ENCODE results near the gene CYP1B1. TPM values are rescaled to one million over a fixed set of nuclear protein-coding genes. Genes with fewer than 3 reads are reported as not detected.

CYP1B1 gene
- total and polyA plus RNA-seq, 2 of the 13 experiments (the other 11 are each of a cell fraction or from before 2014, with no cell fraction given), result not detected

- intact Hi-C loops (cut with micrococcal nuclease; ENCODE audit: unreplicated experiment) (no loop called here), in situ Hi-C loops (cut with HindIII; ENCODE audit: extremely low pct_ligation_motif_present, low pct_unique_long_range_greater_than_20kb) (no loop called here)
- H2AFZ ChIP-seq (ENCODE audit: low read length), result no peak overlapping the region
- no peak overlapping the region for H3K4me2 ChIP-seq (ENCODE audit: low read depth, low read length)
- H3K79me2 ChIP-seq (ENCODE audit: insufficient read depth, low read length), result no peaks in the 10 kb centered on the region
- 49% methylated on average over 4 of the region's 4 CpGs for WGBS (ENCODE audit: low lambda C conversion rate)
- no peaks in the 10 kb centered on the region for H3K36me3 ChIP-seq (replicated peaks in 1 of 2; ENCODE audit: control insufficient read depth in 1 of 2, insufficient read depth in 2 of 2, low read length in 2 of 2)
- H3K27ac ChIP-seq (ENCODE audit: extremely low read length, insufficient read depth, low read length), result no peak overlapping the region
- H4K20me1 ChIP-seq (ENCODE audit: insufficient read depth, low read length), result no peaks in the 10 kb centered on the region
- TF ChIP-seq ZNF121 (CRISPR knock-in tag; IDR thresholded peaks at IDR 0.05) (no peak), CREM (IDR thresholded peaks at IDR 0.05) (no peak), CREM (CRISPR knock-in tag; IDR thresholded peaks at IDR 0.05) (no peak), SRSF4 (IDR thresholded peaks at IDR 0.05; ENCODE audit: low read depth, low read length, poor library complexity, severe bottlenecking) (no peak), HNRNPH1 (optimal IDR thresholded peaks at IDR 0.05; ENCODE audit: low read depth, low read length) (no peak), NFIB (CRISPR knock-in tag; IDR thresholded peaks at IDR 0.05; ENCODE audit: borderline replicate concordance) (no peak), FOXK1 (CRISPR knock-in tag; IDR thresholded peaks at IDR 0.05; ENCODE audit: borderline replicate concordance, low read depth) (no peak), ZNF230 (CRISPR knock-in tag; IDR thresholded peaks at IDR 0.05) (no peak), ZKSCAN1 (IDR thresholded peaks at IDR 0.05; ENCODE audit: low read length) (no peak), PAX8 (CRISPR knock-in tag; IDR thresholded peaks at IDR 0.05; ENCODE audit: borderline replicate concordance) (no peak), GMEB1 (CRISPR knock-in tag; IDR thresholded peaks at IDR 0.05; ENCODE audit: borderline replicate concordance) (no peak)
- TF ChIP-seq, protein P1, sequence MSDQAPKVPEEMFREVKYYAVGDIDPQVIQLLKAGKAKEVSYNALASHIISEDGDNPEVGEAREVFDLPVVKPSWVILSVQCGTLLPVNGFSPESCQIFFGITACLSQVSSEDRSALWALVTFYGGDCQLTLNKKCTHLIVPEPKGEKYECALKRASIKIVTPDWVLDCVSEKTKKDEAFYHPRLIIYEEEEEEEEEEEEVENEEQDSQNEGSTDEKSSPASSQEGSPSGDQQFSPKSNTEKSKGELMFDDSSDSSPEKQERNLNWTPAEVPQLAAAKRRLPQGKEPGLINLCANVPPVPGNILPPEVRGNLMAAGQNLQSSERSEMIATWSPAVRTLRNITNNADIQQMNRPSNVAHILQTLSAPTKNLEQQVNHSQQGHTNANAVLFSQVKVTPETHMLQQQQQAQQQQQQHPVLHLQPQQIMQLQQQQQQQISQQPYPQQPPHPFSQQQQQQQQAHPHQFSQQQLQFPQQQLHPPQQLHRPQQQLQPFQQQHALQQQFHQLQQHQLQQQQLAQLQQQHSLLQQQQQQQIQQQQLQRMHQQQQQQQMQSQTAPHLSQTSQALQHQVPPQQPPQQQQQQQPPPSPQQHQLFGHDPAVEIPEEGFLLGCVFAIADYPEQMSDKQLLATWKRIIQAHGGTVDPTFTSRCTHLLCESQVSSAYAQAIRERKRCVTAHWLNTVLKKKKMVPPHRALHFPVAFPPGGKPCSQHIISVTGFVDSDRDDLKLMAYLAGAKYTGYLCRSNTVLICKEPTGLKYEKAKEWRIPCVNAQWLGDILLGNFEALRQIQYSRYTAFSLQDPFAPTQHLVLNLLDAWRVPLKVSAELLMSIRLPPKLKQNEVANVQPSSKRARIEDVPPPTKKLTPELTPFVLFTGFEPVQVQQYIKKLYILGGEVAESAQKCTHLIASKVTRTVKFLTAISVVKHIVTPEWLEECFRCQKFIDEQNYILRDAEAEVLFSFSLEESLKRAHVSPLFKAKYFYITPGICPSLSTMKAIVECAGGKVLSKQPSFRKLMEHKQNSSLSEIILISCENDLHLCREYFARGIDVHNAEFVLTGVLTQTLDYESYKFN (CRISPR knock-in tag; conservative IDR thresholded peaks at IDR 0.05), result no peak
- TF ChIP-seq, protein P2, sequence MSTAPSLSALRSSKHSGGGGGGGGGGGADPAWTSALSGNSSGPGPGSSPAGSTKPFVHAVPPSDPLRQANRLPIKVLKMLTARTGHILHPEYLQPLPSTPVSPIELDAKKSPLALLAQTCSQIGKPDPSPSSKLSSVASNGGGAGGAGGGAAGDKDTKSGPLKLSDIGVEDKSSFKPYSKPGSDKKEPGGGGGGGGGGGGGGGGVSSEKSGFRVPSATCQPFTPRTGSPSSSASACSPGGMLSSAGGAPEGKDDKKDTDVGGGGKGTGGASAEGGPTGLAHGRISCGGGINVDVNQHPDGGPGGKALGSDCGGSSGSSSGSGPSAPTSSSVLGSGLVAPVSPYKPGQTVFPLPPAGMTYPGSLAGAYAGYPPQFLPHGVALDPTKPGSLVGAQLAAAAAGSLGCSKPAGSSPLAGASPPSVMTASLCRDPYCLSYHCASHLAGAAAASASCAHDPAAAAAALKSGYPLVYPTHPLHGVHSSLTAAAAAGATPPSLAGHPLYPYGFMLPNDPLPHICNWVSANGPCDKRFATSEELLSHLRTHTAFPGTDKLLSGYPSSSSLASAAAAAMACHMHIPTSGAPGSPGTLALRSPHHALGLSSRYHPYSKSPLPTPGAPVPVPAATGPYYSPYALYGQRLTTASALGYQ (CRISPR knock-in tag; IDR thresholded peaks at IDR 0.05), result no peak
- ChIA-PET CTCF (ENCODE audit: low intra/inter-chr PET ratio, low total read pairs) (no interaction called here), POLR2A (no interaction called here)
- H3K4me1 ChIP-seq (ENCODE audit: insufficient read depth, low read length), result peaks cover 13% of the 10 kb centered on the region; the same call in 1 of the 2 replicates
- no TSS peak for BruUV-seq (replicated peaks)
- ATAC-seq (no peak), DNase-seq (ENCODE audit: low spot score) (no peak), FAIRE-seq (no peak)
- no peak overlapping the region for H3K9ac ChIP-seq (ENCODE audit: insufficient read depth, low read depth, low read length)
- H3K9me3 ChIP-seq (ENCODE audit: low read length), result no peaks in the 10 kb centered on the region
- H3K4me3 ChIP-seq (replicated peaks in 1 of 3; ENCODE audit: insufficient read depth in 1 of 3, low read depth in 2 of 3, low read length in 3 of 3), result no peak overlapping the region
- H3K27me3 ChIP-seq (ENCODE audit: control insufficient read depth in 1 of 2, insufficient read depth in 2 of 2, low read length in 2 of 2), result peaks cover 8 to 35% of the 10 kb centered on the region in 2 experiments; a peak in 4 of 5 replicates
Observed at GRCh38 chr2:38037325-38037724, 38.6 kb downstream of the CYP1B1 start.
